IPS-18c (cell line): ENCODE data around the gene PRPH2.
"Not testable (repeated sequence)": the region's sequence is repeated elsewhere in the genome, so short reads cannot be mapped to it uniquely, and the experiment has no call there.

Experiments
- H3K4me3 ChIP-seq: 2 replicates; pipeline ENCODE4 v1.7.0; 2013; ENCODE audit warnings: low read depth, mild to moderate bottlenecking, low read length, moderate library complexity; ENCODE audit not compliant: insufficient read depth
- H3K9me3 ChIP-seq: one replicate; pipeline ENCODE4 v1.6.1; 2013; ENCODE audit warnings: mild to moderate bottlenecking, low read length, moderate library complexity; ENCODE audit not compliant: control insufficient read depth, insufficient read depth

The PRPH2 gene

GRCh38 chr6:42679358-42679757 is 43.0 kb downstream of the PRPH2 start:
- H3K9me3 ChIP-seq = no peaks in the 10 kb centered on the region
- no peak overlapping the region for H3K4me3 ChIP-seq

DNA sequence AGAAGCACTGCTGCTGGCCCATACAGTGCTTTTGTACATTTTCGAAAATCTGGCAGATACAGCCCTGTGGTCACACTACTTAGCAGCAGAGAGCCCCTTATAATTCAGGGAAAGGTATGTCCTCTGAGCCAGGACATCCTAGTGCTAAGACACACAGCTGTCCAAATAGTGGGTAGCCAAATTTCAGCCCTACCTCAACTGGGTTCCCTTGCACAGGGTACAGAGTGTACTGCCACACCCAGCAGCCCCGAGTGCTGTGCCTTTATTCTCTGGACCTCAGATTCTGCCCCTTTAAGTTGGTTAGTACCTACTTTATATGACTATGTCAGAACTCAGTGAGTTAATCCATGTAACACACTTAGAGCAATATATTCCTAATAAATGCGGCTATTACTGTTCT is 47.6 kb downstream of the PRPH2 start:
- no peak overlapping the region for H3K4me3 ChIP-seq
- no peaks in the 10 kb centered on the region for H3K9me3 ChIP-seq

- H3K4me3 ChIP-seq = not testable (repeated sequence)
Measured at GRCh38 chr6:42674368-42674767, 48.0 kb downstream of the PRPH2 start.

DNA sequence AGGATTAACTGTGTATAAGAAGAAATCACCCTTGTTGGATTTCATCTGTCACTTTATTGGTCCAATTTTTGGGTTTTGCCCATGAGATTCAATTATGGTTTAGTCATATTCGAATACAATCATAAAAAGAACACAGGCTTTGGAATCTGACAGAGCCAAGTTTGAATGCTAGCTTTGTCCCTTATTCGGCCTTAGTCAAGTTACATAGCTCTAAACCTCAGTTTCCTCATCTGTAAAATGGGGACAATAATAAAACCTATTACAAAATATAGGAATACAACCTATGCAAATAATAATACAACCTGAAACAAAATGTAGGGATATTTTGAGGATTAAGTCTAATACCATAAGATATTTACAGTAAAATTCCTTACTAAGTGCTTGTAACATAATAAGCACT is 57.7 kb downstream of the PRPH2 start:
- no peak overlapping the region for H3K4me3 ChIP-seq
- H3K9me3 ChIP-seq = no peaks in the 10 kb centered on the region

More at GRCh38 chr6:42674368-42674767, 48.0 kb downstream of the PRPH2 start:
- H3K9me3 ChIP-seq = not testable (repeated sequence)

GRCh38 chr6:42661540-42662153 is 60.8 kb downstream of the PRPH2 start:
- no peaks in the 10 kb centered on the region for H3K9me3 ChIP-seq
- no peak overlapping the region for H3K4me3 ChIP-seq

DNA sequence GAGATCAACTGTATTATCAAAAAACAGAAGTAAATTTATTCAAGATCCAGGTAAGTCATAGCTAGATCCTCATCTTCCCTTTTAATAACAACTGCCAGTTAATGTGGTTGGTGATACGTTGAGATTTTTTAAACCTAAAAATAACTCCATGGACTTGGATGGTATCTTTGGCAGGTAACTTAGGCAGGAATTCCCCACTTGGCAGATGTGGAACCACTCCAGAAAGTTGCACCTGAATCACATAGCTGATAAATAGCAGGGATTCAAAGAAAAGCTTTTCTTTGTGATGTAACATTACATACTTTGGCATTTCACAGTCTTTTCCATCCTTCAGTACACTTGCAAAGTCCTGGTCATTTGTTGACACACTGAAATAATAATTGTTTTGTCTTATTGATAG is 62.6 kb downstream of the PRPH2 start:
- Histone ChIP-seq H3K9me3 (no peaks in the 10 kb centered on the region), H3K4me3 (no peak overlapping the region)

DNA sequence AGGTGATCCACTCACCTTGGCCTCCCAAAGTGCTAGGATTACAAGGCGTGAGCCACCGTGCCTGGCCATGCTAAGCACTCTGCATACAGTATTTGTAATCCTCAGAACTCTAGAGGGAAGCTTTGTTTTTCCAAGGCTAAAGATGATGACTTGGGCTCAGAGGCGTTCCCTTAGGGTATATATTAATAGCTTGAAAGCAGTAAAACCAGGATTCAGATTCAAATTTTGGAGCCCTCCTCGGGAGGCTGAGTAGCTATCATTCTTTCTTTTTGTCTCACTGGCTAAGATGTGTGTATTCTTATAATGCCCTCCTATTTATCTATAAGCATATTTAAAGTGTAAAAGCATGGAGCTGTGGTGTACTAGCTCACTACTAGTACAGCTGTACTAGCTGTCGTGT is 68.5 kb downstream of the PRPH2 start:
- H3K4me3 ChIP-seq = no peak overlapping the region
- H3K9me3 ChIP-seq = no peaks in the 10 kb centered on the region

GRCh38 chr6:42652024-42652746 is 70.2 kb downstream of the PRPH2 start:
- H3K4me3 ChIP-seq = no peak overlapping the region
- H3K9me3 ChIP-seq = no peaks in the 10 kb centered on the region
